HCT116 (cell line): Measurements from ENCODE around the gene C18orf32. TPM values are rescaled to one million over a fixed set of nuclear protein-coding genes. Genes with fewer than 3 reads are reported as not detected.
"Not testable (repeated sequence)": the region's sequence is repeated elsewhere in the genome, so short reads cannot be mapped to it uniquely, and the experiment has no call there.

Experiments used
- ATAC-seq: fragments of 200-7000 bp; cut with Tn5 transposase; 2 replicates; pipeline ENCODE4 v1.9.1; 2020; ENCODE audit warnings: mild to moderate bottlenecking, moderate library complexity
- BruUV-seq: library from RNA; stranded (reverse); fragments of 400-500 nt; replicated peaks from 2 replicates; lab custom pipeline; 2021; lab: Mats Ljungman, UMichigan
- CTCF ChIA-PET: fragments of 300-600 bp; sonication (Branson Sonifier 250); formaldehyde crosslinking; loops from one replicate; lab custom pipeline; 2021; ENCODE audit warnings: antibody characterized with exemption; lab: Charles Lee
- POLR2A ChIA-PET: fragments of 300-600, 350-600 bp; sonication (Branson Sonifier 250); formaldehyde crosslinking; loops from one replicate; lab custom pipeline; 2021; ENCODE audit warnings: antibody characterized with exemption; lab: Charles Lee
- RAD21 ChIA-PET, 2 experiments: fragments of 300-600 bp; sonication (Branson Sonifier 250); formaldehyde crosslinking; loops; one replicate each; lab custom pipeline; 2023; ENCODE audit warnings: low total read pairs in 2 of 2; ENCODE audit not compliant: uncharacterized antibody in 2 of 2, unreplicated experiment in 2 of 2, low non-redundant PET in 1 of 2; lab: Charles Lee
- DNase-seq: peaks from one replicate; pipeline ENCODE4 v3.0.0-alpha.2; 2010; ENCODE audit warnings: low read depth, low spot score
- H2AFZ ChIP-seq: fragments of 200-600 bp; shearing (Covaris generic), sonication (generic); 2 replicates; pipeline ENCODE4 v1.6.1; 2017; ENCODE audit warnings: low read depth, mixed run types, mixed read lengths, antibody characterized with exemption, low read length; ENCODE audit not compliant: poor library complexity, severe bottlenecking
- H3K27ac ChIP-seq: 2 replicates; pipeline ENCODE4 v1.5.1; 2012; ENCODE audit warnings: low read depth, low read length
- H3K27me3 ChIP-seq: fragments of 200-600 bp; sonication (generic); 2 replicates; pipeline ENCODE4 v1.6.1; 2016; ENCODE audit warnings: mixed run types, low read length, mixed read lengths; ENCODE audit not compliant: insufficient read depth
- H3K36me3 ChIP-seq, 2 experiments: fragments of 200-500 bp in 1 of 2; fragments of 200-600 bp in 1 of 2; sonication (Bioruptor generic) in 1 of 2; sonication (generic) in 1 of 2; 2 replicates each; pipeline versions ENCODE4 v1.5.1 to v1.6.1; 2014 to 2016; ENCODE audit warnings: low read length in 2 of 2, inconsistent platforms in 1 of 2, mixed read lengths in 1 of 2, mixed run types in 1 of 2; ENCODE audit not compliant: insufficient read depth in 2 of 2, control insufficient read depth in 1 of 2
- H3K4me1 ChIP-seq, 2 experiments: fragments of 200-600 bp in 1 of 2; sonication (generic) in 1 of 2; 2 replicates each; pipeline versions ENCODE4 v1.5.1 to v1.6.1; 2012 to 2017; ENCODE audit warnings: low read length in 2 of 2, inconsistent platforms in 1 of 2, mild to moderate bottlenecking in 1 of 2, mixed read lengths in 1 of 2, mixed run types in 1 of 2, moderate library complexity in 1 of 2; ENCODE audit not compliant: insufficient read depth in 2 of 2, control insufficient read depth in 1 of 2
- H3K4me2 ChIP-seq: fragments of 200-600 bp; sonication (generic); 2 replicates; pipeline ENCODE4 v1.6.1; 2017; ENCODE audit warnings: mixed run types, low read length, mixed read lengths
- H3K4me3 ChIP-seq, 2 experiments: fragments of 200-600 bp in 1 of 2; sonication (generic) in 1 of 2; replicated peaks in 1 of 2; 2 replicates each; pipeline ENCODE4 v1.5.1; 2011 to 2016; ENCODE audit warnings: low read length in 2 of 2, control low read depth in 1 of 2, low read depth in 1 of 2, mild to moderate bottlenecking in 1 of 2, mixed read lengths in 1 of 2, mixed run types in 1 of 2
- H3K79me2 ChIP-seq: fragments of 200-600 bp; sonication (generic); 2 replicates; pipeline ENCODE4 v1.6.1; 2017; ENCODE audit warnings: mild to moderate bottlenecking, mixed run types, low read length, moderate library complexity, mixed read lengths; ENCODE audit not compliant: insufficient read depth
- H3K9ac ChIP-seq: fragments of 200-600 bp; sonication (generic); 2 replicates; pipeline ENCODE4 v1.6.1; 2016; ENCODE audit warnings: low read length, mixed read lengths
- H3K9me2 ChIP-seq: fragments of 200-600 bp; sonication (generic), shearing (Covaris generic); 2 replicates; pipeline ENCODE4 v1.6.1; 2017; ENCODE audit warnings: mixed run types, mild to moderate bottlenecking, moderate library complexity; ENCODE audit not compliant: insufficient read depth
- H3K9me3 ChIP-seq, 2 experiments: fragments of 200-500 bp in 1 of 2; fragments of 200-600 bp in 1 of 2; sonication (Bioruptor generic) in 1 of 2; sonication (generic) in 1 of 2; 2 replicates each; pipeline ENCODE4 v1.6.1; 2014 to 2017; ENCODE audit warnings: low read length in 2 of 2, mixed read lengths in 2 of 2, inconsistent platforms in 1 of 2, low read depth in 1 of 2, mild to moderate bottlenecking in 1 of 2, mixed run types in 1 of 2, moderate library complexity in 1 of 2; ENCODE audit not compliant: control insufficient read depth in 1 of 2, insufficient read depth in 1 of 2
- H4K20me1 ChIP-seq: fragments of 200-600 bp; sonication (generic), shearing (Covaris generic); 2 replicates; pipeline ENCODE4 v1.6.1; 2017; ENCODE audit warnings: mixed run types, mild to moderate bottlenecking, moderate library complexity; ENCODE audit not compliant: insufficient read depth
- EGR1 ChIP-seq: IDR thresholded peaks from 2 replicates; pipeline ENCODE4 v1.6.1; 2012; ENCODE audit warnings: low read depth
- EZH2 ChIP-seq: fragments of 200-600 bp; sonication (generic); IDR thresholded peaks from 2 replicates; pipeline ENCODE4 v1.6.1; 2017; ENCODE audit warnings: antibody characterized with exemption, mixed run types
- JUND ChIP-seq: IDR thresholded peaks from 2 replicates; pipeline ENCODE4 v1.6.1; 2012
- POLR2A ChIP-seq: IDR thresholded peaks from 2 replicates; pipeline ENCODE4 v1.7.0; 2011; ENCODE audit warnings: borderline replicate concordance; ENCODE audit not compliant: insufficient read depth, insufficient read length; ENCODE audit errors: extremely low read depth
- RAD21 ChIP-seq: IDR thresholded peaks from 2 replicates; pipeline ENCODE4 v1.6.1; 2012; ENCODE audit warnings: low read depth, mild to moderate bottlenecking
- SIN3A ChIP-seq: IDR thresholded peaks from 2 replicates; pipeline ENCODE4 v1.6.1; 2012; ENCODE audit warnings: low read depth
- ZNF274 ChIP-seq: fragments of 200-500 bp; sonication (Bioruptor generic); IDR thresholded peaks from 2 replicates; pipeline ENCODE4 v1.6.1; 2014; ENCODE audit warnings: mild to moderate bottlenecking, low read depth, low read length, inconsistent platforms
- intact Hi-C: fragments of 100-400 bp; cut with micrococcal nuclease; formaldehyde crosslinking; loops from 2 replicates; pipeline ENCODE4 v1.10.0; 2022
- total RNA-seq: library from RNA; stranded (reverse); gene quantifications from one replicate; pipeline ENCODE4 v1.2.1, GENCODE V29; 2021; ENCODE audit not compliant: unreplicated experiment
- TF ChIP-seq, protein P1 (sequence below): IDR thresholded peaks from 2 replicates; pipeline ENCODE4 v1.6.1; 2012
- TF ChIP-seq, protein P2 (sequence below): IDR thresholded peaks from 2 replicates; pipeline ENCODE4 v1.6.1; 2012

Gene C18orf32
- total RNA-seq, 1 experiment from 2014 or later, result 35.0 TPM

DNA sequence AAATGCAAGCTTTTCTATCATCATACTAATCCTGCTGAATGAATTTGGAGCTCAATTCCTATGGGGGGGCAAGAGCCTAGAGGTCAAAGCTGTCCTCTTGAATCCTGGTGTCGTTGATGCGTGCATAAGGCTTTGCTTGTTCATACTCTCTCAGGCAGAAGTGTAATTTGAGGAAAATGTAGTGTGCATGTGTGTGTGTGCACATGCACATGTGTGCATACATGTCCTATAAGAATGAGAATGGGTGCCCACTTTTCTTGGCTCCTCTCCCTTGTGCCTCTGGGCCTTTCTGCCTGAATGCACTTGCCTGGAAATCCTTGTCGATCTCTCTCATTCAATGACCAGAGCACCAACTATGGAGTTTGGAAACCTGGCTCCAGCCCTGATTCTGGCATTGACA is 28.5 kb upstream of the C18orf32 start:
- H2AFZ ChIP-seq, result no peak overlapping the region
- H3K27ac ChIP-seq, result no peak overlapping the region
- no peaks in the 10 kb centered on the region for H3K27me3 ChIP-seq
- no peaks in the 10 kb centered on the region for H3K79me2 ChIP-seq
- intact Hi-C loops, result loop anchor here (10.0 kb wide), 1 partner anchor 839 kb away; no protein-coding TSS in a partner anchor
- H3K4me3 ChIP-seq, result no peak overlapping the region
- ChIA-PET POLR2A (no interaction called here), CTCF (interaction anchor here (3.6 kb wide), 1 partner anchor 343 kb away, joined by 15 read pairs; no protein-coding TSS in a partner anchor), RAD21 (no interaction called here)
- DNase-seq (no peak), ATAC-seq (no peak)
- H3K4me2 ChIP-seq, result no peak overlapping the region
- no peaks in the 10 kb centered on the region for H4K20me1 ChIP-seq
- BruUV-seq, result no TSS peak
- H3K9ac ChIP-seq, result no peak overlapping the region
- H3K36me3 ChIP-seq, result no peaks in the 10 kb centered on the region
- no peaks in the 10 kb centered on the region for H3K9me3 ChIP-seq
- TF ChIP-seq EGR1, result no peak
- no peak for TF ChIP-seq ZNF274
- TF ChIP-seq JUND, result no peak
- TF ChIP-seq, protein P1, sequence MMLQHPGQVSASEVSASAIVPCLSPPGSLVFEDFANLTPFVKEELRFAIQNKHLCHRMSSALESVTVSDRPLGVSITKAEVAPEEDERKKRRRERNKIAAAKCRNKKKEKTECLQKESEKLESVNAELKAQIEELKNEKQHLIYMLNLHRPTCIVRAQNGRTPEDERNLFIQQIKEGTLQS, result no peak
- no peak for TF ChIP-seq SIN3A
- TF ChIP-seq, protein P2, sequence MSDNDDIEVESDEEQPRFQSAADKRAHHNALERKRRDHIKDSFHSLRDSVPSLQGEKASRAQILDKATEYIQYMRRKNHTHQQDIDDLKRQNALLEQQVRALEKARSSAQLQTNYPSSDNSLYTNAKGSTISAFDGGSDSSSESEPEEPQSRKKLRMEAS, result no peak
- TF ChIP-seq POLR2A, result no peak
- no peak for TF ChIP-seq EZH2
- no peak for TF ChIP-seq RAD21
- no peaks in the 10 kb centered on the region for H3K9me2 ChIP-seq
- peaks cover 3 to 5% of the 10 kb centered on the region in 2 experiments for H3K4me1 ChIP-seq

DNA sequence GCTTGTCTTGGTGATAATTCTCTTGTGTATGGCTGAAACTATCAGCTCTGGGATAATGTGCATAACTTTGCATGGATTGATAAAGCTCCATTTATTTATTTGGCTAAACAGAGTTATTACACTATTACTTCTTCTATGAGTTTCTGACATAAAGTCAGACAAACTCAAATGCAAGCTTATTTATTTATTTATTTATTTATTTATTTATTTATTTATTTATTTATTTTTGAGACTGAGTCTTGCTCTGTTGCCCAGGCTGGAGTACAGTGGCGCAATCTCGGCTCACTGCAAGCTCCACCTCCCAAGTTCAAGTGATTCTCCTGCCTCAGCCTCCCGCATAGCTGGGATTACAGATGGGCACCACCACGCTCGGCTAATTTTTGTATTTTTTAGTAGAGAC is 28.0 kb upstream of the C18orf32 start:
- H3K27me3 ChIP-seq, H3K4me3 ChIP-seq, BruUV-seq, H3K9me3 ChIP-seq, H4K20me1 ChIP-seq, DNase-seq, H3K27ac ChIP-seq, H2AFZ ChIP-seq, H3K4me1 ChIP-seq, ATAC-seq, RAD21 ChIA-PET, H3K79me2 ChIP-seq, H3K9ac ChIP-seq, H3K9me2 ChIP-seq, H3K36me3 ChIP-seq, H3K4me2 ChIP-seq: not testable (repeated sequence)
- CTCF ChIA-PET, result interaction anchor here (3.6 kb wide), 1 partner anchor 344 kb away, joined by 15 read pairs; no protein-coding TSS in a partner anchor
- POLR2A ChIA-PET, result interaction anchor here (0.6 kb wide), 1 partner anchor 48 kb away, joined by 3 read pairs; no protein-coding TSS in a partner anchor
- intact Hi-C loops, result loop anchor here (10.0 kb wide), 1 partner anchor 840 kb away; no protein-coding TSS in a partner anchor
